Stomach (tissue), 9 donors: ENCODE data around the gene CENPM. TPM values are rescaled to one million over a fixed set of nuclear protein-coding genes. Genes with fewer than 3 reads are reported as not detected.

Source experiments
- DNase-seq, 2 donors: peaks; one replicate each; pipeline versions ENCODE4 v3.0.0 to v3.0.0-alpha.2; 2013 to 2019
- H3K27ac ChIP-seq, 5 donors: fragments of 200-600 bp in 4 of 5; sonication (generic) in 4 of 5; one replicate each; pipeline ENCODE4 v1.5.1; 2013 to 2019; ENCODE audit warnings: mild to moderate bottlenecking in 1 of 5, moderate library complexity in 1 of 5
- H3K27me3 ChIP-seq, 3 donors: fragments of 200-600 bp; sonication (generic); one replicate each; pipeline ENCODE4 v1.5.1; 2017 to 2019; ENCODE audit warnings: mixed run types in 1 of 3
- H3K36me3 ChIP-seq, 4 donors: fragments of 200-600 bp; sonication (generic); 1 replicate in 3 of 4; 2 replicates in 1 of 4; pipeline ENCODE4 v1.5.1; 2016 to 2019
- H3K4me1 ChIP-seq, 4 donors: fragments of 200-600 bp; sonication (generic); one replicate each; pipeline ENCODE4 v1.5.1; 2016 to 2019
- H3K4me3 ChIP-seq, 4 donors: fragments of 200-600 bp; sonication (generic) in 3 of 4; one replicate each; pipeline ENCODE4 v1.5.1; 2016 to 2019; ENCODE audit warnings: mild to moderate bottlenecking in 1 of 4
- H3K9me3 ChIP-seq, 4 donors: fragments of 200-600 bp; sonication (generic); one replicate each; pipeline ENCODE4 v1.5.1; 2016 to 2019
- EP300 ChIP-seq: sonication (generic); formaldehyde crosslinking; IDR thresholded peaks from one replicate; pipeline ENCODE4 v1.6.1; 2017; ENCODE audit warnings: antibody characterized with exemption
- POLR2A ChIP-seq, 4 donors: fragments of 450-650 bp; IDR thresholded peaks; one replicate each; pipeline ENCODE4 v1.6.1; 2016; ENCODE audit warnings: antibody characterized with exemption in 4 of 4, control low read depth in 2 of 4, mild to moderate bottlenecking in 1 of 4, moderate library complexity in 1 of 4
- POLR2AphosphoS5 ChIP-seq, 3 donors: sonication (generic); formaldehyde crosslinking; IDR thresholded peaks; one replicate each; pipeline ENCODE4 v1.6.1; 2016; ENCODE audit warnings: antibody characterized with exemption in 3 of 3
- WGBS, 5 donors: extraction: QIAGEN DNeasy Blood & Tissue Kit in 3 of 5; methylation state at CpG; one replicate each; pipeline versions ENCODE4 v1.1.5 to v1.1.7; 2013 to 2018; 5-methylcytosine and 5-hydroxymethylcytosine counted together
- intact Hi-C: fragments of 100-400 bp; cut with DNase I; formaldehyde crosslinking; loops from one replicate; pipeline ENCODE4 v1.15.1; 2023; ENCODE audit warnings: low total_unique reads
- polyA plus RNA-seq, 3 donors: library from polyadenylated mRNA; stranded (reverse); fragments of 200-250 nt; gene quantifications; one replicate each; pipeline ENCODE4 v1.2.3, GENCODE V29; 2013
- total RNA-seq, 5 donors: library from RNA; depleted of rRNA; stranded (reverse); fragments of >200 nt; gene quantifications; one replicate each; pipeline versions ENCODE4 v1.1.0 to v1.2.3, GENCODE V29; 2014 to 2016
- TF ChIP-seq, protein P1 (sequence below), 7 experiments: fragments of 450-650 bp in 4 of 7; fragments of 200-600 bp in 3 of 7; sonication (generic) in 3 of 7; IDR thresholded peaks; one replicate each; pipeline ENCODE4 v1.5.1; 2016 to 2019; ENCODE audit warnings: antibody characterized with exemption in 7 of 7, control low read depth in 2 of 7, mild to moderate bottlenecking in 1 of 7
- donor health status: healthy with polysubstance abuse.
- donor health status: Bipolar disorder and iron deficiency.
- donor health status: healthy.

Gene CENPM
- total and polyA plus RNA-seq, 8 donors: 6.1 to 64.3 (median 15.8) TPM; not detected in 1

- Histone ChIP-seq H3K4me3 (no peak overlapping the region), H3K36me3 (no peaks in the 10 kb centered on the region), H3K4me1 (no peaks in the 10 kb centered on the region), H3K27ac (no peak overlapping the region), H3K27me3 (peaks cover 0 to 11% (median 2%) of the 10 kb centered on the region in 3 donors), H3K9me3 (no peaks in the 10 kb centered on the region)
- TF ChIP-seq EP300 (no peak), POLR2A (IDR thresholded peaks at IDR 0.05) (no peak), POLR2AphosphoS5 (IDR thresholded peaks at IDR 0.05) (no peak)
- TF ChIP-seq, protein P1, sequence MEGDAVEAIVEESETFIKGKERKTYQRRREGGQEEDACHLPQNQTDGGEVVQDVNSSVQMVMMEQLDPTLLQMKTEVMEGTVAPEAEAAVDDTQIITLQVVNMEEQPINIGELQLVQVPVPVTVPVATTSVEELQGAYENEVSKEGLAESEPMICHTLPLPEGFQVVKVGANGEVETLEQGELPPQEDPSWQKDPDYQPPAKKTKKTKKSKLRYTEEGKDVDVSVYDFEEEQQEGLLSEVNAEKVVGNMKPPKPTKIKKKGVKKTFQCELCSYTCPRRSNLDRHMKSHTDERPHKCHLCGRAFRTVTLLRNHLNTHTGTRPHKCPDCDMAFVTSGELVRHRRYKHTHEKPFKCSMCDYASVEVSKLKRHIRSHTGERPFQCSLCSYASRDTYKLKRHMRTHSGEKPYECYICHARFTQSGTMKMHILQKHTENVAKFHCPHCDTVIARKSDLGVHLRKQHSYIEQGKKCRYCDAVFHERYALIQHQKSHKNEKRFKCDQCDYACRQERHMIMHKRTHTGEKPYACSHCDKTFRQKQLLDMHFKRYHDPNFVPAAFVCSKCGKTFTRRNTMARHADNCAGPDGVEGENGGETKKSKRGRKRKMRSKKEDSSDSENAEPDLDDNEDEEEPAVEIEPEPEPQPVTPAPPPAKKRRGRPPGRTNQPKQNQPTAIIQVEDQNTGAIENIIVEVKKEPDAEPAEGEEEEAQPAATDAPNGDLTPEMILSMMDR (IDR thresholded peaks at IDR 0.05): no peak
- 49 to 66% (median 53%) methylated on average over 5 of the region's 5 CpGs for WGBS, 5 donors
- no peak for DNase-seq
- intact Hi-C loops: no loop called here
Observed at GRCh38 chr22:41982865-41983264, 35.9 kb upstream of the CENPM start.

DNA sequence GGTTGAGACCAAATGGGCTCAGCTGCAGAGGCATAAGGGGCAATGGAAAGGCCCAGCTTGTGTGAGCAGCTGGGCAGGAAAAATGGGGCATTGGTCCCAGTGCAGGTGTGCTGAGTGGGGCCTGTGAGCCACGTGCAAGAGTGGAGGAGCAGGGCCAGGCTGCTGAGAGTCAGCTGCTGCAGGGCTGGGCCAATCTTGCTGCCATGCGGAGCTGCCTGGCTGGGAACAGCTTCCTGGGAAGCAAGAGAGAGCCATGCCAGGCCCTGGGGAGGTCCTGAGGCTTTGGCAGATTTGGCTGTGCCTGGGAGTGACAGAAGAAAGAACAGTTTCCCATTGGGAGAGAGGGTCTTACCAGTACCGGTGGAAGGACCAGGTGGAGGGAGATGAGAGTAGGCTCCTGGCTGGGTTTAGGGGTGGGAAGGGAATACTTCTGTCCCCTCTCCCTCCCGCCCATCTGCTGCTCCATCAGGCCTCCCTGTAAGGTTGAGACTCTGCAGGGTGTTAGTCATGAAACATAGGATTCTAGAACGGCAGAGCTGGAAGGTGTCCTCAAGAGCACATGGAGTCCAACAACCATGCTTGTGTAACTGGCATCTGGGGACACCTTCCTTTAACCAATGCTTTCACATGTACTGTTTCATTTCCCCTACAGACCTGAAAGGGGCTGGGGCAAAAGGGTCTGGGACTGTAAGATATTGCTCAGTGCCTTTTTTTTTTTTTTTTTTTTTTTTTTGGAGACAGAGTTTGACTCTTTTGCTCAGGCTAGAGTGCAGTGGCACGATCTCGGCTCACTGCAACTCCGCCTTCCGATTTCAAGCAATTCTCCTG is 32.7 kb upstream of the CENPM start:
- Histone ChIP-seq H3K4me1 (peaks cover 6 to 16% (median 14%) of the 10 kb centered on the region in 4 donors), H3K4me3 (no peak overlapping the region), H3K36me3 (no peaks in the 10 kb centered on the region), H3K27ac (no peak overlapping the region), H3K9me3 (no peaks in the 10 kb centered on the region), H3K27me3 (peaks cover 0 to 42% (median 23%) of the 10 kb centered on the region in 3 donors)
- intact Hi-C loops: loop anchor here (10.0 kb wide), 1 partner anchor 135 kb away; no protein-coding TSS in a partner anchor
- WGBS, 5 donors: 71 to 79% (median 76%) methylated on average over 9 of the region's 9 CpGs
- TF ChIP-seq, protein P1 (IDR thresholded peaks at IDR 0.05): no peak
- no peak for TF ChIP-seq POLR2AphosphoS5 (IDR thresholded peaks at IDR 0.05)
- TF ChIP-seq POLR2A (IDR thresholded peaks at IDR 0.05): no peak
- no peak for TF ChIP-seq EP300
- no peak for DNase-seq

- DNase-seq: no peak
- TF ChIP-seq, protein P1 (IDR thresholded peaks at IDR 0.05): no peak
- TF ChIP-seq EP300 (no peak), POLR2A (IDR thresholded peaks at IDR 0.05) (no peak), POLR2AphosphoS5 (IDR thresholded peaks at IDR 0.05) (no peak)
- no peaks in the 10 kb centered on the region for H3K36me3 ChIP-seq
- H3K4me3 ChIP-seq: no peak overlapping the region
- no peaks in the 10 kb centered on the region for H3K9me3 ChIP-seq
- H3K27ac ChIP-seq: no peak overlapping the region
- peaks cover 0 to 51% (median 26%) of the 10 kb centered on the region in 3 donors for H3K27me3 ChIP-seq
- peaks cover 6 to 16% (median 14%) of the 10 kb centered on the region in 4 donors for H3K4me1 ChIP-seq
- WGBS, 5 donors: 97 to 100% (median 100%) methylated on average over 1 of the region's 1 CpG
- intact Hi-C loops: loop anchor here (10.0 kb wide), 1 partner anchor 136 kb away; no protein-coding TSS in a partner anchor
Observed at GRCh38 chr22:41978732-41979131, 31.8 kb upstream of the CENPM start.

GRCh38 chr22:41976961-41977566 is 30.1 kb upstream of the CENPM start:
- Histone ChIP-seq H3K36me3 (no peaks in the 10 kb centered on the region), H3K4me3 (peak overlapping the region; percentile 44 to 64 (median 56))

More at GRCh38 chr22:41976961-41977566, 30.1 kb upstream of the CENPM start:
- Histone ChIP-seq H3K27ac (no peak overlapping the region), H3K9me3 (no peaks in the 10 kb centered on the region), H3K27me3 (peaks cover 0 to 67% (median 35%) of the 10 kb centered on the region in 3 donors), H3K4me1 (peaks cover 6 to 16% (median 14%) of the 10 kb centered on the region in 4 donors)
- peak in 1 of 2 donors; percentile 57 for DNase-seq
- TF ChIP-seq POLR2A (IDR thresholded peaks at IDR 0.05) (no peak), POLR2AphosphoS5 (IDR thresholded peaks at IDR 0.05) (no peak), EP300 (no peak)
- TF ChIP-seq, protein P1 (IDR thresholded peaks at IDR 0.05): no peak
- intact Hi-C loops: loop anchor here (10.0 kb wide), 1 partner anchor 138 kb away; no protein-coding TSS in a partner anchor
- 2 to 8% (median 4%) methylated on average over 23 to 46 of the region's 46 CpGs for WGBS, 5 donors
